G401.6 (cell line): ENCODE data around the gene PLK5.
"Not testable (repeated sequence)": the region's sequence is repeated elsewhere in the genome, so short reads cannot be mapped to it uniquely, and the experiment has no call there.

Experiments used
- FAIRE-seq: peaks from 2 replicates; lab custom pipeline; 2012; peaks lifted over from hg19 to GRCh38; lab: Jason Lieb, UNC

PLK5 gene

DNA sequence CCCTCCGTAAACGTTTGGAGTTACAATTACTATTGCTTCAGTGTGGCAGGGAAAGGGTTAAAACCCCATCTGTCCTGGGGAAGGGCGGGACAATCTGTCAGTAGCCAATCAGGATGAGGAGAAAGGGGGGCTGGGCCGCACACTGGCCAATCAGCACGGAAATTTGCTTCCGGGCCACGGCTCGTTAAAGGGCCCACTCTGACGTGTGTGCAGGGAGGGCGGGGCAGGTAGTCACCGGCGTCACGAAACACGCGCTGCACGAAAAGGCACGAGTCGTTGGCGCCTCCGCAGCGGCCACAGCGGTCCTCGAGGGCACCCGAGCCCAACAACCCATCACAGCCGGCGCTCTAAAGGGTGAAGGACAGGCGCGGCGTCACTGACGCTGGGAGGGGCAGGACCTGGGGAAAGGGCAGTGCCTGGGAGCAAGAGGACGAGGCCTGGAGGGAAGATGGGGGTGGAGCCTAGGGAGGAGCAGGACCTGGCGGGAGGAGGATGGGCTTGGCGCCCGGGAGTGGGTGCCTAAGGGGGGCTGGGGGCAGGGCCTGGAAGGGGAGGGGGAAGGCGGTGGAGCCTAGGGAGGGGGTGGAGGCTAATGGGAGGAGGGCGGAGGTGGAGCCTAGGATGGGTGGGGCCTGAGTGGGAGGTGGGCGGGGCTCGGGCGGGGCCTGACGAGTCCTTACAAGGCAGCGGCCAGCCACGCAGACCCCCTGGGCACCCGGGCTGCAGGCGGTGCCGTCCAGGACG lies 15.9 kb upstream of the PLK5 start:
- peak; percentile 96 for FAIRE-seq

DNA sequence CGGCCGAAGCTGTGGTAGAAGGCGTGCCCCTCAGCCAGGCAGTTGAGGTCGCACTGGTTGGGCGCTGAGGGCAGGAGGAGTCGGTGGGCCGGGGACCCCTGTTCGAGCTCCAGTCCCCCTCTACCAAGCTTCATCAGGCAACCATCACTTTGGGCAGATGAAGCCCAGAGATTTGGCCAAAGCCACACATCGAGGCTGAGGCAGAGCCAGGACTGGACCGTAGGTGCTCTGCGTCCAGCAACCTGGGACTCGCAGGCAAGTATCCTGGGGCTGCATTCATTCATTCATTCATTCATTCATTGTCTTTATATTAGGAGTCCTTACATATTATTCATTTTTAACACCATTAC lies 15.4 kb upstream of the PLK5 start:
- no peak for FAIRE-seq

DNA sequence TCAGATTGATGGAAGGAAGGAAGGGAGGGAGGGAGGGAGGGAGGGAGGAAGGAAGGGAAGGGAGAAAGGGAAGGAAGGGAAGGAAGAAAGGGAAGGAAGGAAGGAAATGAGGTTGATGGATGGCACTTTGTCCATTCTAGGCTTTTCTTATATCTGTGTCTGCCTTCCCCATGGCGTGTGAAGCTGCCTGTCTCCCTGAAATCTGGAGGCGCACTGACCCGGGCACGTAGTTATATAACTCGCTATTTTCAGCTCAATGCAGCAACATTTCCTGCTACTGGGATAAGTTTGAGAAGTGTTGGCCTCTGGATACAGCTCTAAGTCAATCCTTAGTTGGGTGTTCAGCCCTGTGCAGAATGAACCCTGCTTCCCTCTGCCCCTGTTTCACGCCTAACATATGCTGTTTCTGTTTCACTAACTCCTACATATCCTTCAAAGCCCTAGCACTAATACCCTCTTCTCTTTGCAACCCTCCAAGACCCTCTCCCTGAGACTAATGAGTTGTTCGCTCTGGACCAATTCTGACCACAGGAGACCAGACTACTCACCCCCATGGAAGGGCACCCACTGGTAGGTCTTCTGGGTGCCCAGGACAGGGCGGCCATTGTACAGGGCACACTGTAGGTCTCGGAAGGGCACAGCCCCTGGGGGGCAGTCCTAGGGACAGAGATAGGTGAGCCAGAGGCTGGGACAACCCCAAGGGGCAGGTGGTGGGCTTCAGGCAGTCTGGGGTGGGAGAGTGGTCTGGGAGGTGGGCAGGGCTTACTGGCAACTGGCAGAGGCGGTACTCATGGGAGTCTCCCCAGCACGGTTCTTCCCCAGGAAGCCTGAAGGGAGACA lies 14.1 kb upstream of the PLK5 start:
- peak; percentile 19 for FAIRE-seq

DNA sequence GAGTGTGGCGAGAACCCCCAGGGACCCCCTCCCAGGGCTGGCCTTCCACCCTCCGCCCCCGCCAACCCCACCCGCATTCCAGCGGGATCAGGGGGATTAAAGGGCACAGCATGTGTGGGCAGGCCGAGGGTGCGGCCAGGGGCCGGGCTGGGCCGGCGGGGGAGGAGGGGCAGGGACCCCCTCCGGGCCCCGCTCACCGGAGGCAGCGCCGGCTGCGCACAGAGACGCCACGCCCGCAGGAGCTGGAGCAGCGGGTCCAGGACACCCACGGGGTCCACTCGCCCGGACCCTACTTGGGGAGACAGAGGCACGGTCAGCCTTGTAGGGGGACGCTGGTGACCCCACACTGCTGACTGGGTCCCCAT lies 13.5 kb upstream of the PLK5 start:
- FAIRE-seq = no peak

DNA sequence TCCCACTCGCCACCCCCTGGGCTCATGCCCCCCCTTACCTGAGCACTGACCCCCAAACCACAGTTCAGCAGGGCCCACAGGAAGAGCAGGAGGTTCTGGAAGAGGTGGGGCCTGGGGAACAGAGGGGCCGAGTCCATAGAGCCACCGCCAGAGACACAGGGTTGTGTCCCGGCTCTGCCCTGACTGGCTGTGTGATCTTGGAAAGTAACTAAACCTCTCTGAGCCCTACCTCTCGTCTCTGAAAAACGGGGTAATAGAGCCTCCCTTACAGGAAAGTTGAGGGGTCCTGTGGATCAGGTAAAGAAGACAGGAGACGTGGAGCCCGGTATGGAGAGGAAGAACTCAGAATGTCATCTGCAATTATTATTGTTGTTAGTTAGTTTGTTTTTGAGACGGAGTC lies 13.1 kb upstream of the PLK5 start:
- FAIRE-seq = no peak

DNA sequence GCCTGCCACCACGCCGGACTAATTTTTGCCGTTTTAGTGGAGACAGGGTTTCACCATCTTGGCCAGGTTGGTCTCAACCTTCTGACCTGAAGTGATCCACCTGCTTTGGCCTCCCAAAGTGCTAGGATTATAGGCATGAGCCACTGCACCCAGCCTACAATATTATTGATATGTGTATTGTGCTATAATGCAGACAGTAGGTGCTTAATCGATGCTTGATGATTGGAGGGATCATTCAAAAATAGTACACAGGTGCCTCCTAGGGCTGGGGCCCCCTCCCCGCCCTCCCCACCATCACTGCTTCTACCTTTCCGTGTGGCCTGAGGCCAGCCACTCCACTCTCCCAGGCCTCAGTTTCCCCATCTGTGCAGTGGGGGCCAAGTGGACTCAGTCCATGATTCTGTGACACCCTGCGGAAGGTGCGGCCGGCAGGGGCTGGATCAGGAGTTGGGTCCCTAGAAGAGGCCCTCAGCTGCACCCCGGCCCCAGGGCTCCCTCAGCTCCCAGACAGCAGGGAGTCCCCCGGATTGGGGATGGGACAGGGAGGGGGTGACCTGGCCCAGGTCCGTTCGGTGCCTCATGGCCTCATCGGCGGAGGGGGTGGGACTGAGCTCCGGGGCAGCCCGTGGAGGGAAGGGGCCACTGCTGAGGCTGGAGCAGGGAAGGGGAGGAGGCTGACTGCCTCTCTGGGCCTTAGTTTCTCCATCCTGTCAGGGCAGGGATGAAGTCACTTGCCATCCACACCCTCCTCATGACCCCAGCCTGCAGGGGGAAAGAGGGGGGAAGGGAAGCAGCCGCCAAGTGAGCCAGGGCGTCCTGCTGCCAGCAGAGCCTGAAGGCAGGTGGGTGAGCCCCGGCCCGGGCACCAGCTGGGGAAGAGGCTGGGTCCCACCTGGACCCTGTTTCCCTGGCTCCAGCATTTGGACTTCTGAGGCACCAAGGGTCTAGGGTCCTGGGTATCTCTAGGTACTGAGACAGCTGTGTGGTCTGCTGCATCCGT lies 12.3 kb upstream of the PLK5 start:
- FAIRE-seq = no peak

DNA sequence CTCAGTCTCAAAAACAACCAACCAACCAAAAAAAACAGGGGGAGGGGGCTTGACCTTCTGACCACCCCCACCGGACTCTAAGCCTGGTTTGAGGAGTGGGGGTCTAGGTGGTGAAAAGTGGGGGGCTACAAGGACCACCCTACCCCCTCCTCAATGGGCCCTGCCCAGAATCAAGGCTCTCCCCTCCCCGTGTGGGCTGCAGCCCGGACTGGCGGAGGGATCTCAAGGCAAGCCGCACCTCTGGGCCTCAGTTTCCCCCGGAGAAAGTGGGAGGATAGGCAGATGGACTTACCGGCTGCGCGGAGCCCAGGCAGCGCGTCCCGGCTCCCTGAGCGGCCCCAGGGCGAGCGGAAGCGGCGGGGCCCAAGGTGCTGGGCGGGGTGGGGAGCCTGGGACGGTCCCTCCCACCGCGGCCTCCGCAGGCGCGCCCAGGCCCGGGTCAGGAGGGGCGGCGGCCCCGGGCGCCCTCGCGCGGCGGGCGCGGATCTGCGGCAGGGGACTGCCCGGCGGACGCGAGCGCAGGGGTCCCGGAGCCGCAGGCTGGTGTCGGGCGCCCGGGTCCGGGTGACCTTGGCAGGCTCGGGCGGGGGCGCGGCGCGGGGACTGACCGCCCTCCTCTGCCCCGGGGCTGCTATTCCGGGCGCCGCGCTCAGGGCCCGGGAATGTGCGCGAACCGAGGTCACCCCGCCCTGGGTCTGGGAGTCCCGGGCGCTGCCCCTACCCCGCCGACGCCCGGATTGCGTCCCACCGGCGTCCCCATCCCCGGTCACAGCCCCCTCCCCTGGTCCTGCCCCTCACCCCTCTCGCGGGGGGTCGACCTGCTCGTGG lies 11.0 kb upstream of the PLK5 start, which contains the start of gene ADAMTSL5:
Gene ADAMTSL5, minus strand, starts transcription at position 349 of the 828 bp plus-strand sequence. CDS start 2,076 bp downstream, outside the sequence.
- FAIRE-seq = no peak

DNA sequence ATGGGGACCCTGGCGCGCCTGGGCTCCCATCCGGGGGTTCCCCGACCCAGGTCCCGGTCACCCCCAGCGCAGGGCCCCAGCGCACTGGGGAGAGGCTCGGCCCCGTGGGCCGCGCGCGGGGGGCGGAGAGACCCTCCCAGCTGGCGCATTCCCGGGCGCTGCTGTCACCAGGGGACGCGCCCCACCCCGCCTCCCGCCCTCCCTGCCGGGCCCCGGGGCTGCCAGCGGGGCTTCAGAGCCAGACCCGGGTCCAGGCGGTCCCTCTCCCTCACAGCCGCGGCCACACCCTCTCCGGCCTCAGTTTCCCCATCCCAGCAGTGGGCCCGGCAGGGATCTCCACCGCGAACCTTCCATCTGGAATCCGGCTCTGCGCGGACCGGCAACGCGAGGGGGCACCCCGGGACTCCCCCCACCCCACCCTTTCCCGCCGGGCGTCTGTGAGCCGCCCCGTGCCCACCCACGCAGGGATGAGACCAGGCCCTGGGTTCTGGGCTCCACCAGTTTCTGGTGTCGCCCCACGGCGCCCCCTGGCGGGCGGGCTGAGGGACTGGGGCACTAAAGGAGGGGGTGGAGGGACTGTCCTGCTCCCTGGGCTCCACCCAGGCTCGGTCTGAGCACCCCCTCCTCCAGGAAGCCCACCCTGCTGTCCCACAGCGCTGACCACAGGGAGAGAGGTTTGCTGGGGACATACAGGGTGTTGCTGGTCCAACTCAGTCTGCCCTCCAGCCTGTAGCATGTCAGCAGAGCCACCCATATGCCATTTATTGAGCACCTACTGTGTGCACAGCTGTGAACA lies 10.2 kb upstream of the PLK5 start:
- no peak for FAIRE-seq

DNA sequence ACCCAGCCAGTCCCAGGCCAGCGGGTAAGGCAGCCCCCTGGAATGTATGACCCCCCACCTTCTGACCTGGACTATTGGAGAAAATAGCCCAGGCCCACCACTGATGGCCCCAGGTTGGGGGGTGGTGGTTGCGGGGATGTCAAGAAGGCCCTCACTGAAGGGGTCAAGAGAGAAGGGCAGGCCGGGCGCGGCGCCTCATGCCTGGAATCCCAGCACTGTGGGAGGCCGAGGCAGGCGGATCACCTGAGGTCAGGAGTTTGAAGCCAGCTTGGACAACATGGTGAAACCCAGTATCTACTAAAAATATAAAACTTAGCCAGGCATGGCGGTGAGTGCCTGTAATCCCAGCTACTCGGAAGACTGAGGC lies 9.6 kb upstream of the PLK5 start:
- FAIRE-seq = no peak

DNA sequence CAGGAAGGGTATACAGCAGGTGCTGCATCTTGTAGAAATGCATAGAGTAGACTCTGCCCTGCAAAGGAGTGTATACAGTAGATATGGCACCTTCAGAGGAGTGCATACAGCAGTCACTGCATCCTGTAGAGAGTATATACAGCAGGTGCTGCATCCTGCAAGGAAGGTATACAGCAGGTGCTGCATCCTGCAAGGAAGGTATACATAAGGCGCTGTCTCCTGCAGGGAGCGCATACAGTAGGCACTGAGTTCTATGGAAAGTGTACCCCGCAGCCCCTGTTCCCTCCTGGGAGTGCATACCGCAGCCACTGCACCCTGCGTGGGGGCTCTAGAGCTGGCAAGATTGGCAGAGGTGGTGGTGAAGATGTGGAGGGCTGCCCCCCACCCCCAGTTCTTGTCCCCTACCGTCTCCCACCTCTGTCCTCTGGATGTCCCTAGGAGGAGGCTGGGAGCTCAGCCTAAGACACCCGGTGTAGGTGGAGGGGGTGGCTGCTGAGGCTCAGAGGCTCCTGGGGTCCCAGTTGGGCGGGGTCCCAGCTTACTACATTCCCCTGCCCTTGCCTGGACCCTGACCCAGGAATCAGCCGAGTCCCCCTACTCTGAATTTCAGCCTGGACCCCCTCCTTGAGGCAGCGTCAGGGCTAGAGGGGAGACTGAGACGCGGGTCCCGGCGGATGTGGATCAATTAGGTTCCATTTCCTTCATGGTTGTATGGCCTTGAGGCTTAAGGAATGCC lies 8.7 kb upstream of the PLK5 start:
- no peak for FAIRE-seq

DNA sequence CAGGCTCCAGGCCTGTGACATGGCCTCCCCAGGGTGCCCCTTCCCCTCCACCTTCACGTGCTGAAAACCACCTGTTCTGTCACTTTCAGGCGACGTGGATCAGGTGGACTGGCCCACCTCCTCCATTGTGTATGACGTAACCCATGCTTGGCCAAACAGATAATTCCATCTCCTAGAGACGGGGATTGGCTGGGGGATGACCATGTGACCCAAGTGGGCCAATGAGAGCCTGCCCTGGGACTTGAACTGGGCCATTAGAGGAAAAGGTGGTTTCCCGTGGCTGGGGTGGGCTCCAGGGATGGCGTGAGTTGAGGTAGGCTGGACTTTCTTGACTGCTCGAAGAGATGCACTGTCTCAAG lies 7.5 kb upstream of the PLK5 start:
- no peak for FAIRE-seq

DNA sequence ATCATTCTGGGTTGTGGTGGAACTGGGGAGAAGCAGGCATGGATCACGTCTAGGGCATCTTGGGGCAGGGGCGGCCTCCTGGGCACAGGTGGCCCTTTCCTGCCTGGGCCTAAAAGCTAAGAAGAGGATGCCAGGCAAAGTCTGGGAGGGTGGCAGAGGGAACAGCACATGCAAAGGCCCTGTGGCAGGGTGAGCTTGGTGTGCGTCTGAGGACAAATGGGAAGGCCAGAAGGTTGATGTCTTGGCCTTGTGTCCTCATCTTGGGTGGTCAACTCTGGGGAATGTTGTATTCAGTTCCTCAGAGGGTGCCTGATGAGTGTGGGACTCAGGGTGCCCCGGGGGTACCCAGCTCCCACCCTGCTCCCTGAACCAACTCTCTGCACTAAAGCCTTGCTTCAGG lies 5.4 kb upstream of the PLK5 start:
- FAIRE-seq = no peak

DNA sequence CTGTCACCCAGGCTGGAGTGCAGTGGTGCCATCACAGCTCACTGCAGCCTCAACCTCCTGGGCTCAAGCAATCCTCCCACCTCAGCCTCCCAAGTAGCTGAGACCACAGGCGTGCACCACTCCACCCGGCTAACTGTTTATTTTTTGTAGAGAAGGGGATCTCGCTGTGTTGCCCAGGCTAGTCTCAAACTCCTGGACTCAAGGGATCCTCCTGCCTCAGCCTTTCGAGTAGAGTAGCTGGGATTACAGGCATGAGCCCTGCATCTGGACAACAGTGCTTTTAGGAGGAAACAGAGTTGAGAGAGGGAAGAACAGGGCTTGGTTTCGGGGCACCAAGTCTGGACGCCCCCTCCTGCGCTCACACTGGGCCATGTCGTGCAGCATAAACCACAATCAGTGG lies 4.1 kb upstream of the PLK5 start:
- not testable (repeated sequence) for FAIRE-seq

DNA sequence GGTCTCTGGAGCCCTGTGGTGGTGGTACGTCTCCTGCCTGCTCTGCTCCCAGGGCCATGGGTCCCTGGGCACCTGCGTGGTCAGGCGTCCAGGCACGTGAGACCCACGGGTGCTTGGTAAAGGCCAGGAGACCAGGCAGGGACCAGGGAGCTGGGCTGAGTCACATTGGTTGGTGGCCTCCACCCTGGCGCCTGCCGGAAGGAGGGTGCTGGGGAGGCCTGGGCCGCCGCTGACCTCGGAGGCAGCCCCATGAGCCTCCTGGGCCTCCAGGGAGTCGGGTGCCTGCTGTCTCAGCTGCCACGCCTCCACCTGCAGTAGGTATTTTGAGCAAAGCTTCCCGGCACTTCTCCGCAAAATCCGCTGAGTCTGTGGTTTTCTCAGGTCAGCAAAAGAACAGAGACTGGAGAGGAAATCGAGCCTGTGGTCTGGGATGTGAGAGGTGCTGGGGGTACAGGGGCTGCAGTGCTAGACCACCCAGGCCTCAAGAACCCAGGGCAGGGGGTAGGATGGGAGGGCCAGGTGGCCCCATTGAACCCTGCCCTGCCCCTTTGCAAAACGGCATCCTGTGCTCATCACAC lies 3.6 kb upstream of the PLK5 start:
- no peak for FAIRE-seq

DNA sequence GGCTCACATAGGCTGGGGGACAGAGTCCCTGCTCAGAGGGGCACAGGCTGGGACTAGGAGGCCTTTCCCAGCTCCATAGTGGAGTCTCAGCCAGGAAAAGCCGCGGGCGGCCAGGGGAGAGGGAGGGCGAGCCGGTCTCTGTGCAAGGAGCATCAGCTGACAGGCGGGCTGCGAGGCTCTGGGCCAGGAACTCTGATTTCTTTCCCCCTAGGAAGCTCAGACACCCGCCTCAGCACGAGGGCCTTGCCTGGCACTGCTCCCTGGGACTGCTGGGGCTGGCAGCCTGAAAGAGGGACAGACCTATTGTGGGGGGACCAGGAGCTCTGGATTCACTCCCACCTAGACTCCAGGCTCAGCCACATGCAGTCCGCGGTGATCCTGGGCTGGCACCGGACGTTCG lies 2.2 kb upstream of the PLK5 start:
- FAIRE-seq = no peak

DNA sequence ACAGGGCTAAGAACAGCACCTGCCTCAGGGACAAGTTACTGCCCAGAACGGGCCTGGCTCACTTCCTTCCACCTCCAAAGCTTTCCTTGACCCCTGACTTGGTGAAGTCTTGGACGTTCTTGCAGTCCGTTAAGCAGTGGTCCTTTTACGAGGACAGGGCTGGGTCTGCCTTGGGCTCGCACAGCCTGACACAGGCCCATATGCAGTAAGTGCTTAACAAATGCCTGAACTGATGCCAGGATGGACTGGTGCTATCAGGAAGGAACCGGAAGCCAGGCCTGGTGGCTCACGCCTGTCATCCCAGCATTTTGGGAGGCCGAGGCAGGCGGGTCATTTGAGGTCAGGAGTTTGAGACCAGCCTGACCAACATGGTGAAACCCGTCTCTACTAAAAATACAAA lies 1.8 kb upstream of the PLK5 start:
- no peak for FAIRE-seq

DNA sequence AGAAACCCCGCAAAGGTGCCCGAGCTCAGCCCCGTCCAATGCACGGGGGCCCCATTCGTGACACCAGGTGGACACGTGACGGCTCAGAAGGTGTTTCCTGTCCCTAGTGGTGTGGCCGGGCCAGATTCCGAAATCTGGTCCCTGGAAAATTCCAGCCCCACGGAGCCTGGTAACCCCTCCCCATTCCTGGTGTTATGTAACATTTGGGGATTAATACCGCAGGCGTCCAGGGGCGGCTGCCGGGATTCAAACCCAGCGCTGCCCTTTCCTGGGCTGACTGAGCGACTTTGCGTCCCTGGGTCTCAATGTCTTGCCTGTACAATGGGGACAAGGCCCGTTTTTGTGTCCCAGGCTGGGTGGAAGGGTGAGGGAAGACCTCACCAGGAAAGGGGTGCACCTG lies 1.0 kb upstream of the PLK5 start:
- FAIRE-seq = no peak

DNA sequence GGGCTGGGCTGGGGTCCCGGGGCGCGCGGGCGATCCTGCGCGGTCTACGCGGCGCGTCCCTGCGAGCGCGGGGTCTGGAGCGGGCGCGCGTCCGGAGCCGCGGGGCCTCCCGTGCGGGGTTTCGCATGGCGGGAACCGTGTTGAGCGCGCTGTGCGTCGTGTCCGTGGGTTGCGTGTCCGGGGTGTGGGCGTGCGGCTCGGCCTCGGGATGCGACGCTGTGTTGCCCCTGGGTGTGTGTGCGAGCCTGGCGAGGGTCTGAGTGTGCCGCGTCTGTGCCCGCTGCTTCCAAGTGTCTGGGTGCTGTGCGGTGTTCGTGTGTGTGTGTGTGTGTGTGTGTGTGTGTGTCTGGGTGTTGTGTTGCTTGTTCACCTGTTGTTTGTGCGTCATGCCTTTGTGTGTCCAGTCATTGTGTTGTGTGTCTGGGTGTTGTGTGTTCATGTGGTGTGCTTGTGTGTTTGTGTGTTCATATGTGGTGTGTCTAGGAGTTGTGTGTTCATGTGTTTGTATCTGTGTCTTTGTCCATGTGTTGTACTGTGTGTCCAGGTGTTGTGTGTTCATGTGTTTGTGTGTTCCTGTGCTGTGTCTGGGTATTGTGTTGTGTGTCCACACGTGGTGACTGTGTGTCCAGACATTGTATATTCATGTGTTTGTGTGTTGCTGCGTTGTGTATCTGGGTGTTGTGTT lies 552 bp downstream of the PLK5 start:
- FAIRE-seq = no peak

DNA sequence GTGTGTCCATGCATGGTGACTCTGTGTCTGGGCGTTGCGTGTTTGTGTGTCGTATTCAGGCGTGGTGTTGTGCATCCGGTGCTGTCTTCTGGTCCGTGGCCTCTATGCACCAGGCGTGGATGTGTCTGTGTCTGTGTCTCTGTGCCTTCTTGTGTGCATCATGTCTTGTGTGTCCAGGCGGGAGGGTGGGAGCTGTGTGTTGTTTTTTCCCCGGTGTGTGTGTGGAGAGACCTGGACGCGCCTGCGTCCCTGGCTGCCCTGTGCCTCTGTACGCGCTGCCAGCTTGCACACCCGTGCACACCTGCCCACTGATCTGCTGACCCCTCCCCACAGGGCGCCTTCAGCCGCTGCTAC lies 1.1 kb downstream of the PLK5 start:
- no peak for FAIRE-seq
